ENCODE measurements around the gene SMAD5. TPM values are rescaled to one million over a fixed set of nuclear protein-coding genes. Genes with fewer than 3 reads are reported as not detected.

SMAD5 gene
- total RNA-seq, 1 donor from 2014 or later, result 17.9 TPM

GRCh38 chr5:136129445-136129844, 3.2 kb upstream of the SMAD5 start:
- Mint-ChIP-seq H3K27me3 (ENCODE audit: insufficient read depth) (peaks cover 58% of the 10 kb centered on the region), H3K36me3 (ENCODE audit: low read depth) (no peaks in the 10 kb centered on the region), H3K4me1 (ENCODE audit: low read depth) (peaks cover 9% of the 10 kb centered on the region), H3K9me3 (no peaks in the 10 kb centered on the region), H3K4me3 (no peak overlapping the region), H3K27ac (no peak overlapping the region)
- intact Hi-C loops (cut with micrococcal nuclease), result no loop called here
- DNase-seq (ENCODE audit: low spot score), result no peak

GRCh38 chr5:136130581-136130980, 2.1 kb upstream of the SMAD5 start:
- Mint-ChIP-seq H3K27ac (no peak overlapping the region), H3K4me3 (no peak overlapping the region), H3K9me3 (no peaks in the 10 kb centered on the region), H3K36me3 (ENCODE audit: low read depth) (no peaks in the 10 kb centered on the region), H3K4me1 (ENCODE audit: low read depth) (peaks cover 18% of the 10 kb centered on the region), H3K27me3 (ENCODE audit: insufficient read depth) (peaks cover 62% of the 10 kb centered on the region)
- intact Hi-C loops (cut with micrococcal nuclease), result no loop called here
- no peak for DNase-seq (ENCODE audit: low spot score)

GRCh38 chr5:136132087-136132486, 558 bp upstream of the SMAD5 start:
- Mint-ChIP-seq H3K4me3 (peak overlapping the region; percentile 89), H3K4me1 (ENCODE audit: low read depth) (peaks cover 18% of the 10 kb centered on the region), H3K27ac (no peak overlapping the region), H3K9me3 (no peaks in the 10 kb centered on the region), H3K27me3 (ENCODE audit: insufficient read depth) (peaks cover 53% of the 10 kb centered on the region), H3K36me3 (ENCODE audit: low read depth) (no peaks in the 10 kb centered on the region)
- intact Hi-C loops (cut with micrococcal nuclease), result loop anchor here (2.0 kb wide), 1 partner anchor 43 kb away; no protein-coding TSS in a partner anchor
- DNase-seq (ENCODE audit: low spot score), result no peak

- H3K9me3 Mint-ChIP-seq, result no peaks in the 10 kb centered on the region
- intact Hi-C loops (cut with micrococcal nuclease), result loop anchor here (1.0 to 2.0 kb wide), 3 partner anchors 8 to 51 kb away; no protein-coding TSS in a partner anchor
- peaks cover 26% of the 10 kb centered on the region for H3K4me1 Mint-ChIP-seq (ENCODE audit: low read depth)
- peak overlapping the region; percentile 85 for H3K4me3 Mint-ChIP-seq
- H3K27me3 Mint-ChIP-seq (ENCODE audit: insufficient read depth), result peaks cover 45% of the 10 kb centered on the region
- peak overlapping the region; percentile 66 for H3K27ac Mint-ChIP-seq
- H3K36me3 Mint-ChIP-seq (ENCODE audit: low read depth), result no peaks in the 10 kb centered on the region
- no peak for DNase-seq (ENCODE audit: low spot score)
Measured at GRCh38 chr5:136133222-136133921, 727 bp downstream of the SMAD5 start.

- no peak for DNase-seq (ENCODE audit: low spot score)
- peak overlapping the region; percentile 85 for H3K4me3 Mint-ChIP-seq
- no peaks in the 10 kb centered on the region for H3K36me3 Mint-ChIP-seq (ENCODE audit: low read depth)
- H3K9me3 Mint-ChIP-seq, result no peaks in the 10 kb centered on the region
- peaks cover 26% of the 10 kb centered on the region for H3K4me1 Mint-ChIP-seq (ENCODE audit: low read depth)
- peak overlapping the region; percentile 66 for H3K27ac Mint-ChIP-seq
- peaks cover 44% of the 10 kb centered on the region for H3K27me3 Mint-ChIP-seq (ENCODE audit: insufficient read depth)
- intact Hi-C loops (cut with micrococcal nuclease), result loop anchor here (1.0 to 2.0 kb wide), 3 partner anchors 7 to 52 kb away; no protein-coding TSS in a partner anchor
Measured at GRCh38 chr5:136133922-136134379, 1.3 kb downstream of the SMAD5 start.

GRCh38 chr5:136134653-136135052, 2.0 kb downstream of the SMAD5 start:
- DNase-seq (ENCODE audit: low spot score), result no peak
- H3K4me1 Mint-ChIP-seq (ENCODE audit: low read depth), result peaks cover 26% of the 10 kb centered on the region
- no peaks in the 10 kb centered on the region for H3K9me3 Mint-ChIP-seq
- peaks cover 38% of the 10 kb centered on the region for H3K27me3 Mint-ChIP-seq (ENCODE audit: insufficient read depth)
- no peak overlapping the region for H3K27ac Mint-ChIP-seq
- intact Hi-C loops (cut with micrococcal nuclease), result no loop called here
- no peaks in the 10 kb centered on the region for H3K36me3 Mint-ChIP-seq (ENCODE audit: low read depth)
- peak overlapping the region; percentile 32 for H3K4me3 Mint-ChIP-seq

- no peak for DNase-seq (ENCODE audit: low spot score)
- Mint-ChIP-seq H3K4me3 (peak overlapping the region; percentile 9), H3K9me3 (no peaks in the 10 kb centered on the region), H3K27ac (no peak overlapping the region), H3K27me3 (ENCODE audit: insufficient read depth) (peaks cover 31% of the 10 kb centered on the region), H3K36me3 (ENCODE audit: low read depth) (no peaks in the 10 kb centered on the region), H3K4me1 (ENCODE audit: low read depth) (peaks cover 26% of the 10 kb centered on the region)
- intact Hi-C loops (cut with micrococcal nuclease), result no loop called here
Measured at GRCh38 chr5:136135536-136135935, 2.9 kb downstream of the SMAD5 start.

GRCh38 chr5:136137497-136138220, 5.0 kb downstream of the SMAD5 start:
- Mint-ChIP-seq H3K4me1 (ENCODE audit: low read depth) (peaks cover 26% of the 10 kb centered on the region), H3K27me3 (ENCODE audit: insufficient read depth) (peaks cover 18% of the 10 kb centered on the region), H3K36me3 (ENCODE audit: low read depth) (no peaks in the 10 kb centered on the region), H3K9me3 (no peaks in the 10 kb centered on the region), H3K4me3 (no peak overlapping the region), H3K27ac (no peak overlapping the region)
- intact Hi-C loops (cut with micrococcal nuclease), result no loop called here
- no peak for DNase-seq (ENCODE audit: low spot score)

GRCh38 chr5:136141561-136141960, 8.9 kb downstream of the SMAD5 start:
- Mint-ChIP-seq H3K27ac (no peak overlapping the region), H3K4me1 (ENCODE audit: low read depth) (peaks cover 8% of the 10 kb centered on the region), H3K4me3 (no peak overlapping the region), H3K27me3 (ENCODE audit: insufficient read depth) (peaks cover 5% of the 10 kb centered on the region), H3K36me3 (ENCODE audit: low read depth) (no peaks in the 10 kb centered on the region), H3K9me3 (no peaks in the 10 kb centered on the region)
- intact Hi-C loops (cut with micrococcal nuclease), result loop anchor here (1.0 kb wide), 1 partner anchor 8 kb away; no protein-coding TSS in a partner anchor
- DNase-seq (ENCODE audit: low spot score), result no peak

GRCh38 chr5:136143312-136143711, 10.7 kb downstream of the SMAD5 start:
- Mint-ChIP-seq H3K27ac (no peak overlapping the region), H3K27me3 (ENCODE audit: insufficient read depth) (peaks cover 2% of the 10 kb centered on the region), H3K9me3 (no peaks in the 10 kb centered on the region), H3K4me1 (ENCODE audit: low read depth) (peaks cover under 1% of the 10 kb centered on the region), H3K4me3 (no peak overlapping the region), H3K36me3 (ENCODE audit: low read depth) (no peaks in the 10 kb centered on the region)
- intact Hi-C loops (cut with micrococcal nuclease), result no loop called here
- DNase-seq (ENCODE audit: low spot score), result no peak

GRCh38 chr5:136143763-136144162, 11.1 kb downstream of the SMAD5 start:
- Mint-ChIP-seq H3K9me3 (no peaks in the 10 kb centered on the region), H3K27ac (no peak overlapping the region), H3K4me1 (ENCODE audit: low read depth) (no peaks in the 10 kb centered on the region), H3K36me3 (ENCODE audit: low read depth) (no peaks in the 10 kb centered on the region), H3K4me3 (no peak overlapping the region), H3K27me3 (ENCODE audit: insufficient read depth) (peaks cover 2% of the 10 kb centered on the region)
- DNase-seq (ENCODE audit: low spot score), result no peak
- intact Hi-C loops (cut with micrococcal nuclease), result no loop called here

- intact Hi-C loops (cut with micrococcal nuclease), result no loop called here
- DNase-seq (ENCODE audit: low spot score), result no peak
- peaks cover 5% of the 10 kb centered on the region for H3K27me3 Mint-ChIP-seq (ENCODE audit: insufficient read depth)
- H3K4me3 Mint-ChIP-seq, result no peak overlapping the region
- H3K4me1 Mint-ChIP-seq (ENCODE audit: low read depth), result no peaks in the 10 kb centered on the region
- H3K9me3 Mint-ChIP-seq, result no peaks in the 10 kb centered on the region
- no peaks in the 10 kb centered on the region for H3K36me3 Mint-ChIP-seq (ENCODE audit: low read depth)
- no peak overlapping the region for H3K27ac Mint-ChIP-seq
Measured at GRCh38 chr5:136145030-136145429, 12.4 kb downstream of the SMAD5 start.

GRCh38 chr5:136146201-136146600, 13.6 kb downstream of the SMAD5 start:
- no peak for DNase-seq (ENCODE audit: low spot score)
- peaks cover 5% of the 10 kb centered on the region for H3K27me3 Mint-ChIP-seq (ENCODE audit: insufficient read depth)
- H3K36me3 Mint-ChIP-seq (ENCODE audit: low read depth), result peaks cover 2% of the 10 kb centered on the region
- H3K27ac Mint-ChIP-seq, result no peak overlapping the region
- intact Hi-C loops (cut with micrococcal nuclease), result no loop called here
- no peaks in the 10 kb centered on the region for H3K9me3 Mint-ChIP-seq
- no peak overlapping the region for H3K4me3 Mint-ChIP-seq
- no peaks in the 10 kb centered on the region for H3K4me1 Mint-ChIP-seq (ENCODE audit: low read depth)

All from activated T-helper 1 cell treated with anti-CD3 and anti-CD28 coated beads, Interleukin-12 subunit alpha, Interleukin-12 subunit beta, Interleukin-2, Interleukin-4 antibody, amounts not matched to agents 30 ng/mL and 10 ng/mL and 1 ng/mL, durations not matched to agents 14 hours and 24 hours and 36 hours (primary cell).